ENCODE data around the gene WDR20. TPM values are rescaled to one million over a fixed set of nuclear protein-coding genes. Genes with fewer than 3 reads are reported as not detected.

WDR20 gene
- total and polyA plus RNA-seq, 10 of the 15 experiments (the other 5 are each of a cell fraction or from before 2014, with no cell fraction given), result 9.1 to 25.9 (median 18.4) TPM

DNA sequence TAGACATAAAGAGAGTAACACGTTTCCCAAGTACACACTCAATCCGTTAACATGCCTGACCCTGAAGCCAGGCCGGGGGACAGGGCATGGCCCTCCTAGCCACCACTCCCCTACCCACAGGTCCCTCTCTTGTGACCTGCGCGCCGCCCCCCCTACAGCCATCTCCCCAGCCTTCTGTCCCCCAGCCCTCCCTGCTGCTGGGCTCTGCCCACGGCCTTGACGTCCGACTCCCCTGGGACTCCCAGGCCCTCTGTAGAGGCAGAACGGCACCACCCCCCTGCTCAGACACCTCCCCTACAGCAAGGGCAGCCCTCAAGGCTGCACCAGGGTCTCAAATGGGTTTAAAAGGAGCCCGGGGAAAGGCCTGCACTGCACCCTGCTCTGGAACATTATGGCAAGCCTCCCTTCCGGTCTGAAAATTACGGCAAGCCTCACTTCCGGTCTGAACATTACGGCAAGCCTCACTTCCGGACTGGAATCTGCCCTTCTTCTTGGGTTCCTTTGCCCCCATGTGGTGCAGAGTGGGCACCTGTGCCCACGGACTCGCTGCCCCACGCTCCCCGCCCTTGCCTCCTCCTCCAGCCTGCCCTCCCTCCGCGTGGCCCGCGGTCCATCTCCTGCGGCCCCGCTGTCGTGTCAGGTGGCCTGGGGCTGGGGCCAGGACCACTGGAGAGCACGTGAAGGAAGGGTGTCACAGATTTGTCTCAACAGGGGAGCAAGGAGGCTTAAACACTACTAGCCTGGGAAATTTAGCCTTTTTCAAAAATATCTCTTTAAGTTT is 87.7 kb downstream of the WDR20 start:
- no peaks in the 10 kb centered on the region for H3K79me2 ChIP-seq (ENCODE audit: control insufficient read depth, insufficient read depth, low read length)
- ChIA-PET SMC1A (ENCODE audit: uncharacterized antibody, unreplicated experiment) (no interaction called here), RAD21 (ENCODE audit: unreplicated experiment) (no interaction called here), POLR2A (no interaction called here), CTCF (interaction anchor here (1.0 kb wide), 1 partner anchor 9 kb away, joined by 3 read pairs; no protein-coding TSS in a partner anchor)
- no peaks in the 10 kb centered on the region for H3K9me3 ChIP-seq (replicated peaks; ENCODE audit: control insufficient read depth, insufficient read depth, low read length)
- no peaks in the 10 kb centered on the region for H3K27me3 ChIP-seq (replicated peaks in 1 of 2; ENCODE audit: control insufficient read depth in 2 of 2, insufficient read depth in 2 of 2, low read length in 1 of 2)
- H3K36me3 ChIP-seq (ENCODE audit: control insufficient read depth in 2 of 2, insufficient read depth in 2 of 2, low read length in 1 of 2), result no peaks in the 10 kb centered on the region; a peak in 1 of 4 replicates
- intact Hi-C loops (cut with micrococcal nuclease; ENCODE audit: unreplicated experiment), result no loop called here
- BruUV-seq (replicated peaks), result no TSS peak
- no peak overlapping the region for H3K4me2 ChIP-seq (ENCODE audit: control insufficient read depth, insufficient read depth)
- H4K20me1 ChIP-seq (ENCODE audit: control insufficient read depth, insufficient read depth), result no peaks in the 10 kb centered on the region
- TF ChIP-seq ASH2L (IDR thresholded peaks at IDR 0.05; ENCODE audit: borderline replicate concordance, low read depth) (no peak), CHD1 (IDR thresholded peaks at IDR 0.05; ENCODE audit: low read depth, low read length) (no peak), GABPA (IDR thresholded peaks at IDR 0.05; ENCODE audit: low read depth) (peak; percentile 38; the same call in 1 of the 2 replicates), PBX3 (IDR thresholded peaks at IDR 0.05; ENCODE audit: insufficient replicate concordance, low read depth, low read length) (no peak)
- no peak for ATAC-seq
- H3K4me1 ChIP-seq (ENCODE audit: control insufficient read depth, insufficient read depth, low read length), result no peaks in the 10 kb centered on the region
- no peak overlapping the region for H3K27ac ChIP-seq (ENCODE audit: control insufficient read depth, insufficient read depth)
- 72% methylated on average over 25 of the region's 28 CpGs for WGBS (ENCODE audit: insufficient coverage, insufficient replicate concordance, low lambda C conversion rate, missing lambda C conversion rate)
- H3K9ac ChIP-seq (ENCODE audit: control insufficient read depth, insufficient read depth, low read length), result no peak overlapping the region
- in situ Hi-C loops (cut with MboI), result no loop called here
- no peak overlapping the region for H3K4me3 ChIP-seq
- DNase-seq (ENCODE audit: low read depth, low spot score), result no peak
- no peak overlapping the region for H2AFZ ChIP-seq (ENCODE audit: control insufficient read depth, low read depth, low read length)
- no peak for FAIRE-seq

All from GM12878 (cell line).